Hepatocyte (in vitro differentiated cells): ENCODE data around the gene HSD17B1. TPM values are rescaled to one million over a fixed set of nuclear protein-coding genes. Genes with fewer than 3 reads are reported as not detected.

ENCODE experiments used
- DNase-seq: peaks from one replicate; pipeline ENCODE4 v3.0.0-alpha.2; 2016; ENCODE audit warnings: low spot score
- H2AFZ ChIP-seq: fragments of 200-600 bp; sonication (generic); 2 replicates; pipeline ENCODE4 v1.6.0; 2016; ENCODE audit warnings: antibody characterized with exemption, mild to moderate bottlenecking
- H3K27ac ChIP-seq: fragments of 200-600 bp; sonication (generic); 2 replicates; pipeline ENCODE4 v1.5.1; 2016; ENCODE audit warnings: mild to moderate bottlenecking
- H3K27me3 ChIP-seq: fragments of 200-600 bp; sonication (generic); 2 replicates; pipeline ENCODE4 v1.6.1; 2016
- H3K36me3 ChIP-seq: fragments of 200-600 bp; sonication (generic); replicated peaks from 2 replicates; pipeline ENCODE4 v1.5.1; 2016; ENCODE audit warnings: low read depth; ENCODE audit not compliant: insufficient read depth
- H3K4me1 ChIP-seq: fragments of 200-600 bp; sonication (generic); 2 replicates; pipeline ENCODE4 v1.5.1; 2016; ENCODE audit warnings: mild to moderate bottlenecking, moderate library complexity; ENCODE audit not compliant: insufficient read depth
- H3K4me2 ChIP-seq: fragments of 200-600 bp; sonication (generic); 2 replicates; pipeline ENCODE4 v1.6.0; 2016
- H3K4me3 ChIP-seq: fragments of 200-600 bp; sonication (generic); 2 replicates; pipeline ENCODE4 v1.5.1; 2016; ENCODE audit warnings: mild to moderate bottlenecking
- H3K79me2 ChIP-seq: fragments of 200-600 bp; sonication (generic); 2 replicates; pipeline ENCODE4 v1.6.0; 2017; ENCODE audit warnings: mild to moderate bottlenecking
- H3K9me2 ChIP-seq: fragments of 200-600 bp; sonication (generic); replicated peaks from 2 replicates; pipeline ENCODE4 v1.6.0; 2017; ENCODE audit warnings: mild to moderate bottlenecking; ENCODE audit not compliant: insufficient read depth
- H3K9me3 ChIP-seq: fragments of 200-600 bp; sonication (generic); 2 replicates; pipeline ENCODE4 v1.5.1; 2016; ENCODE audit warnings: low read depth, mild to moderate bottlenecking
- H4K20me1 ChIP-seq: fragments of 200-600 bp; sonication (generic); 2 replicates; pipeline ENCODE4 v1.6.0; 2016; ENCODE audit warnings: mild to moderate bottlenecking; ENCODE audit not compliant: insufficient read depth, poor library complexity, severe bottlenecking
- EZH2 ChIP-seq: fragments of 200-600 bp; sonication (generic); IDR thresholded peaks from 2 replicates; pipeline ENCODE4 v1.6.1; 2016; ENCODE audit warnings: antibody characterized with exemption, mild to moderate bottlenecking, borderline replicate concordance
- EZH2phosphoT487 ChIP-seq: fragments of 200-600 bp; sonication (generic); IDR thresholded peaks from one replicate; pipeline ENCODE4 v1.6.1; 2018; ENCODE audit warnings: antibody characterized with exemption, mild to moderate bottlenecking, low read depth, moderate library complexity; ENCODE audit not compliant: unreplicated experiment, severe bottlenecking
- WGBS: methylation state at CpG from one replicate; pipeline ENCODE4 v1.1.6; 2016; ENCODE audit warnings: low lambda C conversion rate; ENCODE audit errors: missing lambda C conversion rate; 5-methylcytosine and 5-hydroxymethylcytosine counted together
- polyA plus RNA-seq: library from polyadenylated mRNA; unstranded; fragments of >200 nt; fragmentation: Nextera tagmentation; extraction: Ambion mirVana; gene quantifications from 2 replicates; pipeline ENCODE4 v1.2.1, GENCODE V29; 2016
- total RNA-seq: library from RNA; depleted of rRNA; stranded (reverse); fragments of >200 nt; gene quantifications from 2 replicates; pipeline ENCODE4 v1.2.3, GENCODE V29; 2014
- TF ChIP-seq, protein P1 (sequence below): fragments of 200-600 bp; sonication (generic); IDR thresholded peaks from 2 replicates; pipeline ENCODE4 v1.5.1; 2016; ENCODE audit warnings: antibody characterized with exemption, mild to moderate bottlenecking; ENCODE audit not compliant: poor library complexity

The HSD17B1 gene
- total and polyA plus RNA-seq, 2 experiments from 2014 or later = 2.7 to 6.6 TPM

DNA sequence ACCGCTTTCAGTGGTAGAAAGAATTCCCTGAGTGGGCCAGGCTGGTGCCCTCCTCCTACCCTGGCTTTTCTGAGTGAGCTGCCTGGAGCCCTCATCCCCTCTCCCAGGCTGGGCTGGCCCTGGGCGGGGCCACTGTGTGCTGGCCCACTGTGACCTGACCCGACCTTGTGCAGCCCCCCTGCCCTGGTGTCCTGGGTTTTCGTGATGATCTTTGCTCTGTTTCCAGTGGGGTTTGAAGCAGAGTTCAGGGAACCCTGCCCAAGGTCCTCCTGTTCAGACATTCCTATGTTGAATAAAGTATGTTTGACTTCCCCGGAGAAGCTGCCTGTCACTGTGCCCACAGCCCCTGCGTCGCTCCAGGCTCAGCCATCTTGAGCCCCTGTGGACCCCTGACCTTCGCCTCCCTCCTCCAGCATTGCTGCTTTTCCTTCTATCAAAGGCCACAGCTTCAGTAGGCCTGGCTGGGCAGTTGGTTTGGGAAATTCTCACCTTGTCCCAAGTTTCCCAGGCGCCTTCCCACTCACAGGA lies 30.4 kb upstream of the HSD17B1 start:
- H3K4me2 ChIP-seq = no peak overlapping the region
- no peak overlapping the region for H3K4me3 ChIP-seq
- H2AFZ ChIP-seq = no peak overlapping the region

DNA sequence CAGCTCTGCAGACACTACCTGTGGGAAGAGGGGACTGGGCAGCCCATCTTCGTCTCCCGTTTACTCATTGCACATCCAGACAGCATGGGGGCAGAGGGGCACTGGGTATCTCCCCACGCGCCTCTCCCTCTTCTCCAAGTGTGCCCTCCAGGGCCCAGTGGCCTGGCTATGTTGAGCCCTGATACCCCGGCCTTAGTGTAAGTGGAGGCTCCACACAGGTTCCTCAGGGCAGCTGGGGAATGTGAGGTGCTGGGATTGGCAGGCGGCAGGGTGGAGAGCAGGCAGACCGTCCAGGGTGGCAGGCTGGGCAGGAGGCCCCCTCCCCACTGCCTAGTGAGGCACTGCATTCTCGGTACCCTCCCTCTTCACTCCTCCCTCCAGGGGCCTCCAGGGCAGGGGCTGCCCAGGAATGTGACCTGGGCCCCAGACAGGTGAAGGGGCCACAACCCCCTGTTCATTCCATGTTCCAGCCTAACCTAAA lies 29.9 kb upstream of the HSD17B1 start:
- H3K4me2 ChIP-seq = no peak overlapping the region
- H3K27me3 ChIP-seq = no peaks in the 10 kb centered on the region
- H3K79me2 ChIP-seq = no peaks in the 10 kb centered on the region
- H3K9me3 ChIP-seq = no peaks in the 10 kb centered on the region
- no peaks in the 10 kb centered on the region for H4K20me1 ChIP-seq
- TF ChIP-seq EZH2 = no peak
- no peak for TF ChIP-seq EZH2phosphoT487
- TF ChIP-seq, protein P1, sequence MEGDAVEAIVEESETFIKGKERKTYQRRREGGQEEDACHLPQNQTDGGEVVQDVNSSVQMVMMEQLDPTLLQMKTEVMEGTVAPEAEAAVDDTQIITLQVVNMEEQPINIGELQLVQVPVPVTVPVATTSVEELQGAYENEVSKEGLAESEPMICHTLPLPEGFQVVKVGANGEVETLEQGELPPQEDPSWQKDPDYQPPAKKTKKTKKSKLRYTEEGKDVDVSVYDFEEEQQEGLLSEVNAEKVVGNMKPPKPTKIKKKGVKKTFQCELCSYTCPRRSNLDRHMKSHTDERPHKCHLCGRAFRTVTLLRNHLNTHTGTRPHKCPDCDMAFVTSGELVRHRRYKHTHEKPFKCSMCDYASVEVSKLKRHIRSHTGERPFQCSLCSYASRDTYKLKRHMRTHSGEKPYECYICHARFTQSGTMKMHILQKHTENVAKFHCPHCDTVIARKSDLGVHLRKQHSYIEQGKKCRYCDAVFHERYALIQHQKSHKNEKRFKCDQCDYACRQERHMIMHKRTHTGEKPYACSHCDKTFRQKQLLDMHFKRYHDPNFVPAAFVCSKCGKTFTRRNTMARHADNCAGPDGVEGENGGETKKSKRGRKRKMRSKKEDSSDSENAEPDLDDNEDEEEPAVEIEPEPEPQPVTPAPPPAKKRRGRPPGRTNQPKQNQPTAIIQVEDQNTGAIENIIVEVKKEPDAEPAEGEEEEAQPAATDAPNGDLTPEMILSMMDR = no peak
- DNase-seq = no peak
- no peak overlapping the region for H2AFZ ChIP-seq
- H3K4me1 ChIP-seq = peaks cover 39% of the 10 kb centered on the region
- 84% methylated on average over 8 of the region's 8 CpGs for WGBS
- no peaks in the 10 kb centered on the region for H3K36me3 ChIP-seq
- peak overlapping the region; percentile 97 for H3K27ac ChIP-seq
- H3K4me3 ChIP-seq = no peak overlapping the region
- no peaks in the 10 kb centered on the region for H3K9me2 ChIP-seq

More for the DNA sequence above, 30.4 kb upstream of the HSD17B1 start:
- 87% methylated on average over 9 of the region's 9 CpGs for WGBS
- Histone ChIP-seq H3K4me1 (peaks cover 44% of the 10 kb centered on the region), H4K20me1 (no peaks in the 10 kb centered on the region), H3K9me3 (no peaks in the 10 kb centered on the region), H3K27ac (peak overlapping the region; percentile 97), H3K27me3 (no peaks in the 10 kb centered on the region), H3K9me2 (no peaks in the 10 kb centered on the region), H3K79me2 (no peaks in the 10 kb centered on the region), H3K36me3 (no peaks in the 10 kb centered on the region)
- no peak for DNase-seq
- no peak for TF ChIP-seq EZH2
- TF ChIP-seq, protein P1 = no peak
- no peak for TF ChIP-seq EZH2phosphoT487

DNA sequence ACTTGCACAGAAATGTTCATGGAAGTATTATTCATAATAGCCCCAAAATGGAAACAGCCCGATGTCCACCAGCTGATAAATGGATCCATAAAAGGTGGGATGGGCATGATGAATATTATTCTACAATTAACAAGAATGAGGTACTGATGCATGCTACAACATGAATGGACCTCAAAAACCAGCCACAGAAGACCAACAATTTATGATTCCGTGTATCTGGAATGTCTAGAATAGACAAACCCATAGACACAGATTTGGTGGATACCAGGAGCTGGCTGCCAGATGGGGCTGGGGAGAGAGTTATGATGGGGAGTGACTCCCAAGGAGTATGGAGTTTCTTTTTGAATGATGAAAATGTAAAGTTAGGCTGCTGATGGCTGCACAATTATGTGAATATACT lies 27.5 kb upstream of the HSD17B1 start:
- Histone ChIP-seq H3K27me3 (no peaks in the 10 kb centered on the region), H2AFZ (no peak overlapping the region), H3K79me2 (no peaks in the 10 kb centered on the region), H4K20me1 (no peaks in the 10 kb centered on the region), H3K27ac (no peak overlapping the region), H3K9me2 (no peaks in the 10 kb centered on the region), H3K9me3 (no peaks in the 10 kb centered on the region), H3K4me1 (peaks cover 26% of the 10 kb centered on the region), H3K4me3 (no peak overlapping the region), H3K4me2 (no peak overlapping the region), H3K36me3 (no peaks in the 10 kb centered on the region)
- TF ChIP-seq, protein P1 = no peak
- TF ChIP-seq EZH2phosphoT487 = no peak
- no peak for TF ChIP-seq EZH2
- no peak for DNase-seq
- WGBS = 92% methylated on average over 2 of the region's 2 CpGs
